GM23338 (cell line): ENCODE measurements around the gene SIRPA. TPM values are rescaled to one million over a fixed set of nuclear protein-coding genes. Genes with fewer than 3 reads are reported as not detected.

Experiments used
- ATAC-seq: fragments of 200-7000 bp; cut with Tn5 transposase; 3 replicates; pipeline ENCODE4 v1.9.1; 2020
- DNase-seq: peaks from one replicate; pipeline ENCODE4 v3.0.0-alpha.2; 2015; ENCODE audit warnings: low spot score
- H2AFZ ChIP-seq: fragments of 200-600 bp; sonication (generic); 2 replicates; pipeline ENCODE4 v1.8.0; 2016; ENCODE audit warnings: antibody characterized with exemption, mild to moderate bottlenecking, moderate library complexity
- H3F3A ChIP-seq: fragments of 200-600 bp; sonication (generic); replicated peaks from 2 replicates; pipeline ENCODE4 v1.8.0; 2017; ENCODE audit warnings: antibody characterized with exemption, mixed run types, low read depth
- H3K27ac ChIP-seq: fragments of 200-600 bp; sonication (generic); 2 replicates; pipeline ENCODE4 v1.6.1; 2016; ENCODE audit warnings: low read depth
- H3K27me3 ChIP-seq: fragments of 200-600 bp; sonication (generic); 2 replicates; pipeline ENCODE4 v1.8.0; 2016; ENCODE audit warnings: mild to moderate bottlenecking, mixed run types, moderate library complexity; ENCODE audit not compliant: insufficient read depth
- H3K36me3 ChIP-seq: fragments of 200-600 bp; sonication (generic); 2 replicates; pipeline ENCODE4 v1.8.0; 2016; ENCODE audit warnings: mild to moderate bottlenecking; ENCODE audit not compliant: insufficient read depth
- H3K4me1 ChIP-seq: fragments of 200-600 bp; sonication (generic); 2 replicates; pipeline ENCODE4 v1.8.0; 2016; ENCODE audit warnings: mild to moderate bottlenecking, moderate library complexity; ENCODE audit not compliant: insufficient read depth
- H3K4me2 ChIP-seq: fragments of 200-600 bp; sonication (generic); 2 replicates; pipeline ENCODE4 v1.7.1; 2017; ENCODE audit warnings: mixed run types
- H3K4me3 ChIP-seq: fragments of 200-600 bp; sonication (generic); 2 replicates; pipeline ENCODE4 v1.6.1; 2016; ENCODE audit warnings: mixed run types
- H3K79me2 ChIP-seq: fragments of 200-600 bp; sonication (generic); replicated peaks from 2 replicates; pipeline ENCODE4 v1.8.0; 2017; ENCODE audit warnings: mild to moderate bottlenecking; ENCODE audit not compliant: insufficient read depth
- H3K9me2 ChIP-seq: fragments of 200-600 bp; sonication (generic); 2 replicates; pipeline ENCODE4 v1.8.0; 2017; ENCODE audit not compliant: insufficient read depth
- H4K20me1 ChIP-seq: fragments of 200-600 bp; sonication (generic); replicated peaks from 2 replicates; pipeline ENCODE4 v1.8.0; 2017; ENCODE audit warnings: mild to moderate bottlenecking; ENCODE audit not compliant: insufficient read depth
- H3K27ac Mint-ChIP-seq: 2 replicates; pipeline ENCODE4 v1.8.0; 2020; ENCODE audit warnings: inconsistent platforms, mild to moderate bottlenecking, moderate library complexity, mixed read lengths
- H3K27me3 Mint-ChIP-seq: 3 replicates; pipeline ENCODE4 v1.8.0; 2022; ENCODE audit warnings: low read depth, mild to moderate bottlenecking, moderate library complexity, mixed read lengths, inconsistent platforms; ENCODE audit not compliant: insufficient read depth, poor library complexity
- H3K36me3 Mint-ChIP-seq: 3 replicates; pipeline ENCODE4 v1.8.0; 2021; ENCODE audit warnings: low read depth, mild to moderate bottlenecking, inconsistent platforms, moderate library complexity, mixed read lengths
- H3K4me1 Mint-ChIP-seq: 3 replicates; pipeline ENCODE4 v1.8.0; 2020; ENCODE audit warnings: mild to moderate bottlenecking, inconsistent platforms, mixed read lengths
- H3K4me3 Mint-ChIP-seq: 3 replicates; pipeline ENCODE4 v1.8.0; 2021; ENCODE audit warnings: moderate library complexity, mild to moderate bottlenecking, inconsistent platforms, mixed read lengths
- H3K9me3 Mint-ChIP-seq: 3 replicates; pipeline ENCODE4 v1.8.0; 2020; ENCODE audit warnings: moderate library complexity, mild to moderate bottlenecking, inconsistent platforms, mixed read lengths
- CREB1 ChIP-seq: fragments of 250-450 bp; sonication (Bioruptor Pico); IDR thresholded peaks from 2 replicates; pipeline ENCODE4 v1.5.0; 2020; ENCODE audit warnings: low read depth, mild to moderate bottlenecking, moderate library complexity
- CTCF ChIP-seq, 2 experiments: fragments of 200-600 bp in 1 of 2; sonication (generic) in 1 of 2; conservative IDR thresholded peaks; 2 replicates each; pipeline versions ENCODE4 v1.5.1 to v1.6.1; 2016 to 2017; ENCODE audit warnings: antibody characterized with exemption in 2 of 2, low read depth in 2 of 2, mild to moderate bottlenecking in 2 of 2, moderate library complexity in 1 of 2
- EZH2 ChIP-seq: fragments of 200-600 bp; sonication (generic); IDR thresholded peaks from one replicate; pipeline ENCODE4 v1.8.0; 2017; ENCODE audit warnings: antibody characterized with exemption, mild to moderate bottlenecking, low read depth; ENCODE audit not compliant: unreplicated experiment
- EZH2phosphoT487 ChIP-seq: fragments of 200-600 bp; sonication (generic); IDR thresholded peaks from one replicate; pipeline ENCODE4 v1.8.1; 2018; ENCODE audit warnings: antibody characterized with exemption; ENCODE audit not compliant: unreplicated experiment
- JUNB ChIP-seq: IDR thresholded peaks from one replicate; pipeline ENCODE4 v1.6.1; 2016; ENCODE audit warnings: antibody characterized with exemption; ENCODE audit not compliant: unreplicated experiment
- POLR2AphosphoS5 ChIP-seq: IDR thresholded peaks from 2 replicates; pipeline ENCODE4 v1.6.1; 2016; ENCODE audit warnings: antibody characterized with exemption, low read depth
- ZNF114 ChIP-seq: fragments of 250-450 bp; sonication (Bioruptor Pico); IDR thresholded peaks from 2 replicates; pipeline ENCODE4 v1.5.0; 2020; ENCODE audit warnings: mild to moderate bottlenecking, moderate library complexity
- ZNF331 ChIP-seq: fragments of 250-450 bp; sonication (Bioruptor Pico); IDR thresholded peaks from 2 replicates; pipeline ENCODE4 v1.5.0; 2020; ENCODE audit warnings: low read depth, mild to moderate bottlenecking, moderate library complexity
- polyA plus RNA-seq: library from polyadenylated mRNA; unstranded; fragments of >200 nt; fragmentation: Nextera tagmentation; extraction: Ambion mirVana; gene quantifications from 2 replicates; pipeline ENCODE4 v1.2.1, GENCODE V29; 2016
- total RNA-seq: library from RNA; depleted of rRNA; stranded (reverse); fragments of >200 nt; shearing (Covaris generic); gene quantifications from 2 replicates; pipeline ENCODE4 v1.2.3, GENCODE V29; 2014
- TF ChIP-seq, protein P1 (sequence below): IDR thresholded peaks from one replicate; pipeline ENCODE4 v1.6.1; 2018; ENCODE audit warnings: antibody characterized with exemption; ENCODE audit not compliant: unreplicated experiment
- TF ChIP-seq, protein P2 (sequence below): IDR thresholded peaks from 2 replicates; pipeline ENCODE4 v1.6.1; 2016; ENCODE audit warnings: antibody characterized with exemption
- TF ChIP-seq, protein P3 (sequence below): fragments of 250-450 bp; sonication (Bioruptor Pico); IDR thresholded peaks from 2 replicates; pipeline ENCODE4 v1.5.0; 2020; ENCODE audit warnings: mild to moderate bottlenecking, moderate library complexity

SIRPA gene
- total and polyA plus RNA-seq, 2 experiments from 2014 or later: 1.2 to 2.9 TPM

DNA sequence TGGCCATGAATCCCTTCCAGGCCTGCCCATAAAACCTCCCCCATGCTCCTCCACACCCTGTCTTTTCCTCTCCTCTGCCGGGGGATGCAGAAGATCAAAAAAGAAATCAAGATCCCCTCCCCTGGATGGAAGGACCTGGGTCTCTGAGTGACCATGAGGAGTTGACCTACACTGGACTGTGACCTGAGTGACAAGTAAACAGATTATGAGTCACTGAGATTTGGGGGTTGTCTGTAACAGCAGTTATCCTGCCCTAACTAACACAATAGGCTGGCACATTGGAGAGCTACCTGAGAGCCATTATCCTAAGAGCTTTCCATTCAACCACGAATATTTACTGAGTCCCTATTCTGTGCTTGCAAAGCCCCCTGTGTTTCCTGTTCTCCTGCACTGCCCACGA lies 28.4 kb upstream of the SIRPA start (continued):
- TF ChIP-seq, protein P1, sequence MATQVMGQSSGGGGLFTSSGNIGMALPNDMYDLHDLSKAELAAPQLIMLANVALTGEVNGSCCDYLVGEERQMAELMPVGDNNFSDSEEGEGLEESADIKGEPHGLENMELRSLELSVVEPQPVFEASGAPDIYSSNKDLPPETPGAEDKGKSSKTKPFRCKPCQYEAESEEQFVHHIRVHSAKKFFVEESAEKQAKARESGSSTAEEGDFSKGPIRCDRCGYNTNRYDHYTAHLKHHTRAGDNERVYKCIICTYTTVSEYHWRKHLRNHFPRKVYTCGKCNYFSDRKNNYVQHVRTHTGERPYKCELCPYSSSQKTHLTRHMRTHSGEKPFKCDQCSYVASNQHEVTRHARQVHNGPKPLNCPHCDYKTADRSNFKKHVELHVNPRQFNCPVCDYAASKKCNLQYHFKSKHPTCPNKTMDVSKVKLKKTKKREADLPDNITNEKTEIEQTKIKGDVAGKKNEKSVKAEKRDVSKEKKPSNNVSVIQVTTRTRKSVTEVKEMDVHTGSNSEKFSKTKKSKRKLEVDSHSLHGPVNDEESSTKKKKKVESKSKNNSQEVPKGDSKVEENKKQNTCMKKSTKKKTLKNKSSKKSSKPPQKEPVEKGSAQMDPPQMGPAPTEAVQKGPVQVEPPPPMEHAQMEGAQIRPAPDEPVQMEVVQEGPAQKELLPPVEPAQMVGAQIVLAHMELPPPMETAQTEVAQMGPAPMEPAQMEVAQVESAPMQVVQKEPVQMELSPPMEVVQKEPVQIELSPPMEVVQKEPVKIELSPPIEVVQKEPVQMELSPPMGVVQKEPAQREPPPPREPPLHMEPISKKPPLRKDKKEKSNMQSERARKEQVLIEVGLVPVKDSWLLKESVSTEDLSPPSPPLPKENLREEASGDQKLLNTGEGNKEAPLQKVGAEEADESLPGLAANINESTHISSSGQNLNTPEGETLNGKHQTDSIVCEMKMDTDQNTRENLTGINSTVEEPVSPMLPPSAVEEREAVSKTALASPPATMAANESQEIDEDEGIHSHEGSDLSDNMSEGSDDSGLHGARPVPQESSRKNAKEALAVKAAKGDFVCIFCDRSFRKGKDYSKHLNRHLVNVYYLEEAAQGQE: no peak
- TF ChIP-seq, protein P2, sequence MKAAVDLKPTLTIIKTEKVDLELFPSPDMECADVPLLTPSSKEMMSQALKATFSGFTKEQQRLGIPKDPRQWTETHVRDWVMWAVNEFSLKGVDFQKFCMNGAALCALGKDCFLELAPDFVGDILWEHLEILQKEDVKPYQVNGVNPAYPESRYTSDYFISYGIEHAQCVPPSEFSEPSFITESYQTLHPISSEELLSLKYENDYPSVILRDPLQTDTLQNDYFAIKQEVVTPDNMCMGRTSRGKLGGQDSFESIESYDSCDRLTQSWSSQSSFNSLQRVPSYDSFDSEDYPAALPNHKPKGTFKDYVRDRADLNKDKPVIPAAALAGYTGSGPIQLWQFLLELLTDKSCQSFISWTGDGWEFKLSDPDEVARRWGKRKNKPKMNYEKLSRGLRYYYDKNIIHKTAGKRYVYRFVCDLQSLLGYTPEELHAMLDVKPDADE: no peak
- TF ChIP-seq EZH2phosphoT487 (no peak), ZNF114 (CRISPR knock-in tag) (no peak), CTCF (conservative IDR thresholded peaks at IDR 0.05; ENCODE audit: low read depth in 2 of 2) (no peak), POLR2AphosphoS5 (no peak), ZNF331 (CRISPR knock-in tag) (no peak)

GRCh38 chr20:1867495-1868260 lies 27.5 kb upstream of the SIRPA start:
- Mint-ChIP-seq H3K36me3 (no peaks in the 10 kb centered on the region), H3K4me3 (no peak overlapping the region), H3K9me3 (no peaks in the 10 kb centered on the region), H3K27me3 (peaks cover 6% of the 10 kb centered on the region), H3K27ac (no peak overlapping the region), H3K4me1 (peaks cover 17% of the 10 kb centered on the region)
- Histone ChIP-seq H4K20me1 (no peaks in the 10 kb centered on the region), H3K4me1 (peaks cover 8% of the 10 kb centered on the region), H3K27me3 (no peaks in the 10 kb centered on the region), H3K27ac (no peak overlapping the region), H3K36me3 (no peaks in the 10 kb centered on the region), H3K79me2 (no peaks in the 10 kb centered on the region), H3K9me2 (no peaks in the 10 kb centered on the region), H3K4me3 (no peak overlapping the region), H3F3A (no peaks in the 10 kb centered on the region), H3K4me2 (0 out of 2 replicates have a peak overlapping the region, but pooled peaks have one; percentile 12), H2AFZ (peak overlapping the region; percentile 72; the same call in 1 of the 2 replicates)
- TF ChIP-seq CREB1 (no peak), JUNB (no peak), EZH2 (no peak), ZNF331 (CRISPR knock-in tag) (no peak)
- TF ChIP-seq, protein P3, sequence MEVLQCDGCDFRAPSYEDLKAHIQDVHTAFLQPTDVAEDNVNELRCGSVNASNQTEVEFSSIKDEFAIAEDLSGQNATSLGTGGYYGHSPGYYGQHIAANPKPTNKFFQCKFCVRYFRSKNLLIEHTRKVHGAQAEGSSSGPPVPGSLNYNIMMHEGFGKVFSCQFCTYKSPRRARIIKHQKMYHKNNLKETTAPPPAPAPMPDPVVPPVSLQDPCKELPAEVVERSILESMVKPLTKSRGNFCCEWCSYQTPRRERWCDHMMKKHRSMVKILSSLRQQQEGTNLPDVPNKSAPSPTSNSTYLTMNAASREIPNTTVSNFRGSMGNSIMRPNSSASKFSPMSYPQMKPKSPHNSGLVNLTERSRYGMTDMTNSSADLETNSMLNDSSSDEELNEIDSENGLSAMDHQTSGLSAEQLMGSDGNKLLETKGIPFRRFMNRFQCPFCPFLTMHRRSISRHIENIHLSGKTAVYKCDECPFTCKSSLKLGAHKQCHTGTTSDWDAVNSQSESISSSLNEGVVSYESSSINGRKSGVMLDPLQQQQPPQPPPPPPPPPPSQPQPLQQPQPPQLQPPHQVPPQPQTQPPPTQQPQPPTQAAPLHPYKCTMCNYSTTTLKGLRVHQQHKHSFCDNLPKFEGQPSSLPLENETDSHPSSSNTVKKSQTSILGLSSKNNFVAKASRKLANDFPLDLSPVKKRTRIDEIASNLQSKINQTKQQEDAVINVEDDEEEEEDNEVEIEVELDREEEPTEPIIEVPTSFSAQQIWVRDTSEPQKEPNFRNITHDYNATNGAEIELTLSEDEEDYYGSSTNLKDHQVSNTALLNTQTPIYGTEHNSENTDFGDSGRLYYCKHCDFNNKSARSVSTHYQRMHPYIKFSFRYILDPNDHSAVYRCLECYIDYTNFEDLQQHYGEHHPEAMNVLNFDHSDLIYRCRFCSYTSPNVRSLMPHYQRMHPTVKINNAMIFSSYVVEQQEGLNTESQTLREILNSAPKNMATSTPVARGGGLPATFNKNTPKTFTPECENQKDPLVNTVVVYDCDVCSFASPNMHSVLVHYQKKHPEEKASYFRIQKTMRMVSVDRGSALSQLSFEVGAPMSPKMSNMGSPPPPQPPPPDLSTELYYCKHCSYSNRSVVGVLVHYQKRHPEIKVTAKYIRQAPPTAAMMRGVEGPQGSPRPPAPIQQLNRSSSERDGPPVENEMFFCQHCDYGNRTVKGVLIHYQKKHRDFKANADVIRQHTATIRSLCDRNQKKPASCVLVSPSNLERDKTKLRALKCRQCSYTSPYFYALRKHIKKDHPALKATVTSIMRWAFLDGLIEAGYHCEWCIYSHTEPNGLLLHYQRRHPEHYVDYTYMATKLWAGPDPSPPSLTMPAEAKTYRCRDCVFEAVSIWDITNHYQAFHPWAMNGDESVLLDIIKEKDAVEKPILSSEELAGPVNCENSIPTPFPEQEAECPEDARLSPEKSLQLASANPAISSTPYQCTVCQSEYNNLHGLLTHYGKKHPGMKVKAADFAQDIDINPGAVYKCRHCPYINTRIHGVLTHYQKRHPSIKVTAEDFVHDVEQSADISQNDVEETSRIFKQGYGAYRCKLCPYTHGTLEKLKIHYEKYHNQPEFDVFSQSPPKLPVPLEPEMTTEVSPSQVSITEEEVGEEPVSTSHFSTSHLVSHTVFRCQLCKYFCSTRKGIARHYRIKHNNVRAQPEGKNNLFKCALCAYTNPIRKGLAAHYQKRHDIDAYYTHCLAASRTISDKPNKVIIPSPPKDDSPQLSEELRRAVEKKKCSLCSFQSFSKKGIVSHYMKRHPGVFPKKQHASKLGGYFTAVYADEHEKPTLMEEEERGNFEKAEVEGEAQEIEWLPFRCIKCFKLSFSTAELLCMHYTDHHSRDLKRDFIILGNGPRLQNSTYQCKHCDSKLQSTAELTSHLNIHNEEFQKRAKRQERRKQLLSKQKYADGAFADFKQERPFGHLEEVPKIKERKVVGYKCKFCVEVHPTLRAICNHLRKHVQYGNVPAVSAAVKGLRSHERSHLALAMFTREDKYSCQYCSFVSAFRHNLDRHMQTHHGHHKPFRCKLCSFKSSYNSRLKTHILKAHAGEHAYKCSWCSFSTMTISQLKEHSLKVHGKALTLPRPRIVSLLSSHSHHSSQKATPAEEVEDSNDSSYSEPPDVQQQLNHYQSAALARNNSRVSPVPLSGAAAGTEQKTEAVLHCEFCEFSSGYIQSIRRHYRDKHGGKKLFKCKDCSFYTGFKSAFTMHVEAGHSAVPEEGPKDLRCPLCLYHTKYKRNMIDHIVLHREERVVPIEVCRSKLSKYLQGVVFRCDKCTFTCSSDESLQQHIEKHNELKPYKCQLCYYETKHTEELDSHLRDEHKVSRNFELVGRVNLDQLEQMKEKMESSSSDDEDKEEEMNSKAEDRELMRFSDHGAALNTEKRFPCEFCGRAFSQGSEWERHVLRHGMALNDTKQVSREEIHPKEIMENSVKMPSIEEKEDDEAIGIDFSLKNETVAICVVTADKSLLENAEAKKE: no peak
- no peak for DNase-seq
- peak; percentile 37 for ATAC-seq
